ENCODE data around the gene PLGRKT.
A peak's percentile ranks its signal among the peaks of the same experiment; 100 is the strongest.
"Not testable (repeated sequence)": the region's sequence is repeated elsewhere in the genome, so short reads cannot be mapped to it uniquely, and the experiment has no call there.

The PLGRKT gene

GRCh38 chr9:5437254-5438216 lies at the start of gene PLGRKT:
PLGRKT (minus strand) TSS chr9:5437925; CDS start chr9:5431977, 5,948 bp downstream.
- DNase-seq = peak; percentile 95 to 98

- no peak for DNase-seq
Measured at GRCh38 chr9:5486988-5487387, 49.3 kb upstream of the PLGRKT start.

GRCh38 chr9:5485378-5486085 lies 47.8 kb upstream of the PLGRKT start:
- no peak for DNase-seq

- DNase-seq = no peak
Measured at GRCh38 chr9:5483306-5483705, 45.6 kb upstream of the PLGRKT start.

- no peak for DNase-seq
Measured at GRCh38 chr9:5482194-5482593, 44.5 kb upstream of the PLGRKT start.

- no peak for DNase-seq
Measured at GRCh38 chr9:5481322-5482040, 43.8 kb upstream of the PLGRKT start.

- DNase-seq = no peak
Measured at GRCh38 chr9:5480919-5481318, 43.2 kb upstream of the PLGRKT start.

GRCh38 chr9:5479994-5480694 lies 42.4 kb upstream of the PLGRKT start:
- DNase-seq = no peak

- DNase-seq = no peak
Measured at GRCh38 chr9:5478206-5478605, 40.5 kb upstream of the PLGRKT start.

GRCh38 chr9:5475611-5476010 lies 37.9 kb upstream of the PLGRKT start:
- not testable (repeated sequence) for DNase-seq

- no peak for DNase-seq
Measured at GRCh38 chr9:5470816-5471215, 33.1 kb upstream of the PLGRKT start.

GRCh38 chr9:5470122-5470521 lies 32.4 kb upstream of the PLGRKT start:
- no peak for DNase-seq

- no peak for DNase-seq
Measured at GRCh38 chr9:5468850-5469249, 31.1 kb upstream of the PLGRKT start.

GRCh38 chr9:5466766-5467165 lies 29.0 kb upstream of the PLGRKT start:
- no peak for DNase-seq

GRCh38 chr9:5466005-5466404 lies 28.3 kb upstream of the PLGRKT start:
- no peak for DNase-seq

GRCh38 chr9:5464831-5465330 lies 27.2 kb upstream of the PLGRKT start:
- not testable (repeated sequence) for DNase-seq

GRCh38 chr9:5460157-5460556 lies 22.4 kb upstream of the PLGRKT start:
- DNase-seq = no peak

GRCh38 chr9:5459289-5459829 lies 21.6 kb upstream of the PLGRKT start:
- no peak for DNase-seq

GRCh38 chr9:5455181-5455580 lies 17.5 kb upstream of the PLGRKT start:
- DNase-seq = no peak

GRCh38 chr9:5453673-5454072 lies 15.9 kb upstream of the PLGRKT start:
- no peak for DNase-seq

GRCh38 chr9:5453004-5453403 lies 15.3 kb upstream of the PLGRKT start:
- no peak for DNase-seq

GRCh38 chr9:5452286-5452609 lies 14.5 kb upstream of the PLGRKT start:
- DNase-seq = no peak
